Retinal pigment epithelial cell (primary cell): ENCODE results near the gene ANAPC4.

ENCODE experiments used
- DNase-seq: peaks from one replicate; pipeline ENCODE4 v3.0.0-alpha.2; 2010; ENCODE audit warnings: low read depth
- H3K4me3 ChIP-seq: 2 replicates; pipeline ENCODE4 v1.5.1; 2011; ENCODE audit warnings: mild to moderate bottlenecking, low read length, control low read depth, moderate library complexity
- CTCF ChIP-seq: conservative IDR thresholded peaks from 2 replicates; pipeline ENCODE4 v1.5.1; 2011; ENCODE audit warnings: low read depth, low read length, control low read depth, inconsistent platforms

ANAPC4 gene

DNA sequence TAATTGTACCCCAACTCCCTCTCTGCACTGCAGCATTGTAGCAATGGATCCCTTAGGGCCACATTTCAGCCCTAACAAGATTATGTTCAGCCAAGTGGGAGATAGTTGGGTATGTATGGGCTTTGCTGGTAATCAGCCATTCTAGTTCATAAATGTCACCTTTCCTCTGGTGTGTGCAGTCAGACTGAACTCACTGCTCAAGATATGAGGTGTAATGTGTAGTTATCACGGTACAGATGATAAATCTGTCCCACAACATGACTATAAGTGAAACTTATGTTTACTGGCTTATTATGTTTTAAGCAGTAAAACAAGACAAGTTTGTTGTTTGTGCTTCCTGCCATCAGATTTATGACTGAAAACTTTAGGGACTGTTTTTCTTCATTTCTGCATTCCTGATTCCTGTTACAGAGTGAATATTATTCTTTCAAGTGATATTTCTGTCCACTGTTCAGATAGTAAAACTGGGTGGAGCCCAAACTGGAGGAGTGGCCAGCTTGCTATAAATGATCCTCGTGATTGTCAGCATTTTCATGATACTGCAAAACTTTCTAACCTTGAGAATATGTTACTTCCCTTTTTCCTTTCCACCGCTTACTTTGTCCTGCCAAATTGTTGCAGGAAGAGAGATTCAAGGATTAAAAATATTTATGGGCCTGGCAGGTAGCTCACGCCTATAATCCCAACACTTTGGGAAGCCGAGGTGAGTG is 44.9 kb downstream of the ANAPC4 start:
- no peak overlapping the region for H3K4me3 ChIP-seq
- no peak for DNase-seq
- no peak for TF ChIP-seq CTCF

DNA sequence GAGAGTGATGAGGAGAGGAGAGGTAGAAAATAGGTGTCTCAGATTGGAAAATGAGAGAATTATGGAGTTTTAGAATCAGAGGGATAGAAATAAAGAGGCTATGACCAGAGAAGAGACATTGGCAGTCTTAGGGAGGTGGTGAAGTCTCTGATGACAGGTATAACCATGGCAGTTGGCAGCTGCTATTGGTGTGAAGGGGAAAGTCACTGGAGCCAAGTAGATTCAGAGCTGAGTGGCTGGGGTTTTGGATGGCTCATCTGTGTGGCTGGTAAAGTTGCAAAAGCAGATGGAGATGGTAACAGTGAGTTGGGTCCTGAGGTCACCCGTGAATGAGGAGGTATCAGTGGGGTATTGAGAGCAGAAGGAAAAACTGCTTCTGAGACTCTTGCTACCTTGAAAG is 46.5 kb downstream of the ANAPC4 start:
- H3K4me3 ChIP-seq, result no peak overlapping the region
- DNase-seq, result no peak
- no peak for TF ChIP-seq CTCF

DNA sequence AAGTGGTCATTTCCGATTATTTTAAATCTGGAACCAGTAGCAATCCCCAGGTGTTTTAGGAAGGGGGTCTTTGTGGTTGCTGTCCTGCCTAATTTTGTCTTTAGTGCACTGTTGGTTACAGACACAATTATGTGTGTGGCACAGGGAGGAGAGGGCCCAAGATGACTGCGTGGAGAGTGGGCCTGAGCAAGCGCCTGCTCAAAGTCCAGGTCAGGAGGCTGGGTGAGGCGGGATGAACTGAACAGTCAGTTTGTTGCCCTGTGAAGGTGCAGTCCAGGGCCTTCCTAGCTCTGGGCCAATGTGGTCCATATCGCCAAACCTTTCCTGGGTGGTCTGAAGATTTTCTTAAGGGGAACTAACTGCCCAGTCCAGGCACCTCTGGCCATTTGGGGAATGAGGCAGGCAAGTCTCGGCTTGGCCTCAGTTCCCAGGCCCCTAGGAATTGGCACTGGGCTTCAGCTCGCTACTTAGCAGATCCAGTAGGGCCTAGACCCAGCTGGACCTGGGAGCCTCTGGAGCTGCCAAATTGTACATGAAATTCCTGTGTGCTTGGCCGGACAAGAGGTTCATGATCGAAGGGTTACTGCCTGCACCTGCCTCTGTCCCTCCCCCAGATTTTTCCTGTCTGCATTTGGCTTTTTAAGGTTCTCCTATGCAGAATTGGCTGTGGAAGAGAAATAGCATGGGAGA is 47.6 kb downstream of the ANAPC4 start:
- no peak for TF ChIP-seq CTCF
- DNase-seq, result no peak
- no peak overlapping the region for H3K4me3 ChIP-seq

GRCh38 chr4:25425361-25425760 is 48.3 kb downstream of the ANAPC4 start:
- DNase-seq, result no peak
- no peak overlapping the region for H3K4me3 ChIP-seq
- TF ChIP-seq CTCF, result no peak

- H3K4me3 ChIP-seq, result no peak overlapping the region
- no peak for TF ChIP-seq CTCF
- no peak for DNase-seq
These were observed 50.8 kb downstream of the ANAPC4 start for GRCh38 chr4:25427871-25428270.

DNA sequence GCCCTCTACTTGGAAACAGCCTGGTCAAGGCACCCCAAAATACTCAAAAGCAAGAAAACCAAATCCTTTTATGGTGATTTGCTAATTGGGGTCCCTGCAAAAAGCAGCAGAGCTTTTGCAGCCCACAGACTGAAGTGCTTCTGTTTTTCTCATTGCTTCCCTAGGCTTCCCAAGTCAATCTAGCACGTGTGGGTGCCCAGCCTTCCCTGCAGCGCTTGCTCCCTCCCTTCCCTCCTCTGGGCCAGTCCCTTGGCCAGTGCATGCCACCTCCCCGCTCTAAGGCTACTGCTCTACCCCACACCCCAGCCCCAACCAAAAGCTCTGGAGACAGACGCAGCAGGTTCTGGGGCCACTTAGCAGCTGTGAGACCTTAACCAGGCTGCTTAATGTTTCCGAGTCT is 53.6 kb downstream of the ANAPC4 start:
- no peak for DNase-seq
- TF ChIP-seq CTCF, result no peak
- H3K4me3 ChIP-seq, result no peak overlapping the region
